Fibroblast of pulmonary artery (primary cell): ENCODE results near the gene ZDHHC18.

ENCODE experiments used
- DNase-seq: peaks from one replicate; pipeline ENCODE4 v3.0.0-alpha.2; 2010; ENCODE audit warnings: low read depth
- H3K4me3 ChIP-seq: replicated peaks from 2 replicates; pipeline ENCODE4 v1.5.1; 2011; ENCODE audit warnings: low read depth, mild to moderate bottlenecking, control low read depth, low read length, moderate library complexity
- TF ChIP-seq, protein P1 (sequence below): IDR thresholded peaks from 2 replicates; pipeline ENCODE4 v1.5.1; 2011; ENCODE audit warnings: mild to moderate bottlenecking, control low read depth, low read length, inconsistent platforms; ENCODE audit errors: missing control alignments

ZDHHC18 gene

DNA sequence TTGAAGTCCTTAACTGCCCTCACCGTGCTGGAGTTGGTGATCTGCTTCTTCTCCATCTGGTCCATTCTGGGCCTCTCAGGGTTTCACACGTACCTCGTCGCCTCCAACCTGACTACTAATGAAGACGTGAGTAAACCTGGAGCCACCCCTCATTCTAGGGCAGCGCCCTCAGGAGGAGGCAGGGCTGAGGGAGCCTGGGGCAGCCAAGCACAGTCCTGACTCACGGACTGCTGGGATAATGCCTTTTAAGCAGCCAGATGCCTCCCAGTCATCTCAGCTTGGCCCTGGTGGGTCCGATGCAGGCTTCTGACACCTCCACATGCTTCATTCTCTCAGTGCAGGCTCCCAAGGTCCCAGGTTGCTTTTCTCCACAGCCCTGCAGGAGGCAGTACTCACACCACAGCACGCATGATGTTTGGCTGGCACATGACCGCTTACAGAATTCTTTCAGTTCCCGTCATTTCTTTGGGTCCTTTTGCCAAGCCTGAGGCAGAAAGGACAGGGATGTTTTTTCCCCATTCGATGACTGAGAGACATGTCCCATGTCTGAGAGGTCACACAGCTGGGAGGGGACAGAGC lies 24.7 kb downstream of the ZDHHC18 start:
- H3K4me3 ChIP-seq: no peak overlapping the region
- TF ChIP-seq, protein P1, sequence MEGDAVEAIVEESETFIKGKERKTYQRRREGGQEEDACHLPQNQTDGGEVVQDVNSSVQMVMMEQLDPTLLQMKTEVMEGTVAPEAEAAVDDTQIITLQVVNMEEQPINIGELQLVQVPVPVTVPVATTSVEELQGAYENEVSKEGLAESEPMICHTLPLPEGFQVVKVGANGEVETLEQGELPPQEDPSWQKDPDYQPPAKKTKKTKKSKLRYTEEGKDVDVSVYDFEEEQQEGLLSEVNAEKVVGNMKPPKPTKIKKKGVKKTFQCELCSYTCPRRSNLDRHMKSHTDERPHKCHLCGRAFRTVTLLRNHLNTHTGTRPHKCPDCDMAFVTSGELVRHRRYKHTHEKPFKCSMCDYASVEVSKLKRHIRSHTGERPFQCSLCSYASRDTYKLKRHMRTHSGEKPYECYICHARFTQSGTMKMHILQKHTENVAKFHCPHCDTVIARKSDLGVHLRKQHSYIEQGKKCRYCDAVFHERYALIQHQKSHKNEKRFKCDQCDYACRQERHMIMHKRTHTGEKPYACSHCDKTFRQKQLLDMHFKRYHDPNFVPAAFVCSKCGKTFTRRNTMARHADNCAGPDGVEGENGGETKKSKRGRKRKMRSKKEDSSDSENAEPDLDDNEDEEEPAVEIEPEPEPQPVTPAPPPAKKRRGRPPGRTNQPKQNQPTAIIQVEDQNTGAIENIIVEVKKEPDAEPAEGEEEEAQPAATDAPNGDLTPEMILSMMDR: peak; percentile 12
- no peak for DNase-seq

DNA sequence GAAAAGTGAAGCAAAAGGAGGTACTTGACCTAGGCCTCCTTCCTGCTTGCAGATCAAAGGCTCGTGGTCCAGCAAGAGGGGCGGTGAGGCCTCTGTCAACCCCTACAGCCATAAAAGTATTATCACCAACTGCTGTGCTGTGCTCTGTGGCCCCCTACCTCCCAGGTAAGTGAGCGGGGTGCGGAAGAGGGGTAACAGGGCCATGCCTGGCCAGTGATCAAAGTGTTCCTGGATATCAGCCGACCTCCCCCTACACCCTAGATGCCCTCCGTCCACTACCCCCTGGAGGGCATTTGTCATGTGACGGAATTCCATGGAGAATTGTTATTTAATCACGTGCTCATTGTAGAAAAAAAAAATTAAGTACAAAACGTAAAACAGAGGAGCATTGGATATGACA lies 26.2 kb downstream of the ZDHHC18 start:
- DNase-seq: no peak
- H3K4me3 ChIP-seq: no peak overlapping the region
- TF ChIP-seq, protein P1: no peak

DNA sequence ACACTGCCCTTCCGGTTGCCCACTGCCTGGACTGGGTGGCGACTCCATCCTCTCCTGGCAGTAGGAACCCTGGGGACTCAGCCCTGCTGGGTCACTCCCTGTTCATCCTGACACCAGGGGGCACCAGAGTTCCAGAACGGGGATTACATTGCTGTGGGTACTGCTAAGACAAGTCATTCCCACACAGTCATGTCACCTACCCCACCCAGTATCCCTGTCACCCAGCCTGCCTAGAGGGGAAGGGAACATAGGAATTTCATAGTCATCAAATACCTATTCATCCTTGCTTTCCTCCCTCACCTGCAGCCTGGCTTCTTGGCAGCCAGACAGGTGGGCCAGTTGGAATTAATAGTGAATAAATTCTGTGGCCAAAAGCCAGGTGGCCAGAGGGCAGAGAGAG lies 26.7 kb downstream of the ZDHHC18 start:
- no peak overlapping the region for H3K4me3 ChIP-seq
- DNase-seq: peak; percentile 82
- TF ChIP-seq, protein P1: peak; percentile 91

DNA sequence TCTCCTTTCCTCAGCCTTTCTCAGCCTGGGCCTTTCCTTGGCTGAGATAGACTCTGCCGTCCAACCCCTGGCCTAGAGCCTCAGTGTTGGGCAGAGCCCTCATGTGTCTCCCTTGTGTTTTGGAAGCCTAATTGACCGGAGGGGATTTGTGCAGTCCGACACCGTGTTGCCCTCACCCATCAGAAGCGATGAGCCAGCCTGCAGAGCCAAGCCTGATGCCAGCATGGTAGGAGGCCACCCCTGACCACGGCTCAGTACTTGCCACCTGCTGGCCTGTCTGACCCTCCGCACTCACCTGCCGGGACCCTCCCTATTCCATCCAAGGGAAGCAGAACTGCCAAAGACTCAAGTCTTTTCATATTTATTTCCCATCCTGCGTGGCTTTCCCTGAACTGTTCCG lies 27.1 kb downstream of the ZDHHC18 start:
- no peak overlapping the region for H3K4me3 ChIP-seq
- DNase-seq: no peak
- TF ChIP-seq, protein P1: no peak

DNA sequence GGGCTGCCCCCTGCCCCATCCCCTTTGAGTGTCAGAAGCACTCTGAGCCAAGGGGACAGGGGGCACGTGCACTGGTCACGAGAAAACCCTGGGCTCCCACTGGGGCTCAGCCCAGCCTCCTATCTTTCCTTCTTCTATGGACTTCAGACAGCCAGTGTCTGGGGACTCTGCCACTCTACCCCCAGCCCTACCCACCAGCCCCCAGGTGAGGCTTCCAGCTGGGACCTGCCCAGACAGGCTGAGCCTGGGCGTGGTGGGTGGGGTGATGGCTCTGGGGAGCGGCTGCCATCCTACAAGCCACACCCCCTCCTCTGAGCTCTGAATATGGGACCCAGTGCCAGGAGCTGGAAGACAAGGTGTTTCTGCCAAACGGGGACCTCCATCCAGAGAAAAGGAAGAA lies 28.4 kb downstream of the ZDHHC18 start:
- TF ChIP-seq, protein P1: no peak
- H3K4me3 ChIP-seq: no peak overlapping the region
- DNase-seq: no peak

DNA sequence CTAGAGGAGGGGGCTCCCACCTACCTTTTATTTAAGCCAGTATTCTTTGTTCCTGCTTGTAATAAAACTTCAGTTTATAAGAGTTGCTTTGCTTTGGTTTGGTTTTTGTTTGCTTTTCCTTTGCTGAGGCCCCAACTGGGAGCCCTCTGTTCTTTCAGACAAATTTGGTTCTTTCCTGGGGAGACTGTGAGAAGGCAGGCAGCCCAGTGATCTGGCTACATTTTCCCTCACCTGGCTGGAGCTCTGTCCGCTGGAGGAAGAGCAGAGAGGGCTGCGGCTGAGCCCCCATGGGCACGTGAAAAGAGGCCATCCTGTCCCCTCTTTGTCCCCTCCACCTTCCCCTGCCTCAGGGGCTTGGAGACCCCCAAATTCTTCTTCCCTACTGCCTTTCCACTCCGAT lies 29.1 kb downstream of the ZDHHC18 start:
- H3K4me3 ChIP-seq: no peak overlapping the region
- DNase-seq: no peak
- TF ChIP-seq, protein P1: no peak

DNA sequence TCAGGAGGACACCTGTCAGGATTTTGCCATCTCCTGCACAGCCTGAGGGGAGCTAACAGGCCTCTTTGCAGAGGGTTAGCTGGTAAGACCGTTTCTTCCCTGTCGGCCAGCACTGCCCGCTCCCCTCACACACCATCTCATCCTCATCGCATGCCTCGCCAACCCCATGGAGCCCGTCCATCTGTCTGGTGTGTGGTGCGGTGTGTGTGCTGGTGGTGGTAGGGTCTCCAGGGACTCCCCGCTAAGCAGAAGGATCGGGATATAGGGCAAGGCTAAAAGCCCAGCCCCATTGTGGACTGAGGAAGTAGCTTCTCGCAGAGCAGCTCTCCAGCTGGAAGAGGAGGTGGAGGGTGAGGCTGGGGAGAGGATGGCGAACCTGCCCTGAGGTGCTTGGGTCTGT lies 29.7 kb downstream of the ZDHHC18 start:
- DNase-seq: no peak

More for the DNA sequence above, 29.7 kb downstream of the ZDHHC18 start:
- no peak overlapping the region for H3K4me3 ChIP-seq
- TF ChIP-seq, protein P1: no peak
